K562 (cell line): ENCODE measurements around the gene SELENOF. TPM values are rescaled to one million over a fixed set of nuclear protein-coding genes. Genes with fewer than 3 reads are reported as not detected.

Experiments used
- ATAC-seq: fragments of 200-7000 bp; cut with Tn5 transposase; 3 replicates; pipeline ENCODE4 v1.9.1; 2020; ENCODE audit warnings: moderate library complexity
- BruUV-seq: library from RNA; stranded (reverse); fragments of 400-500 nt; replicated peaks from 2 replicates; lab custom pipeline; 2021; lab: Mats Ljungman, UMichigan
- CTCF ChIA-PET: fragments of 300-600 bp; formaldehyde crosslinking; extraction: SDS; loops from one replicate; lab custom pipeline; 2021; ENCODE audit warnings: low intra/inter-chr PET ratio; lab: Yijun Ruan, JAX
- POLR2A ChIA-PET: fragments of 300-600, 350-650 bp; sonication (Branson Sonifier 250); formaldehyde crosslinking; extraction: SDS; loops from one replicate; lab custom pipeline; 2021; ENCODE audit warnings: antibody characterized with exemption, inconsistent platforms; lab: Yijun Ruan, JAX
- DNase-seq, 4 experiments: peaks; one replicate each; pipeline versions ENCODE4 v3.0.0 to v3.0.0-alpha.2; 2011 to 2018; ENCODE audit warnings: low spot score in 3 of 4, mixed read lengths in 3 of 4; ENCODE audit errors: extremely low read depth in 1 of 4
- FAIRE-seq: peaks from 2 replicates; lab custom pipeline; 2011; peaks lifted over from hg19 to GRCh38; lab: Jason Lieb, UNC
- H2AFZ ChIP-seq: 2 replicates; pipeline ENCODE4 v1.6.0; 2011; ENCODE audit warnings: low read depth, low read length, control low read depth, inconsistent platforms
- H3K27ac ChIP-seq: fragments of 200-600 bp; 3 replicates; pipeline ENCODE4 v1.8.0; 2011; ENCODE audit warnings: low read depth, mild to moderate bottlenecking, control low read depth, inconsistent platforms, low read length, moderate library complexity, mixed read lengths; ENCODE audit errors: extremely low read depth
- H3K27me3 ChIP-seq, 2 experiments: fragments of 300-600 bp in 1 of 2; 2 replicates in 1 of 2; 3 replicates in 1 of 2; pipeline versions ENCODE4 v1.6.0 to v1.8.0; 2011; ENCODE audit warnings: inconsistent platforms in 2 of 2, low read length in 2 of 2, mild to moderate bottlenecking in 1 of 2, mixed read lengths in 1 of 2, moderate library complexity in 1 of 2; ENCODE audit not compliant: control insufficient read depth in 2 of 2, insufficient read depth in 2 of 2
- H3K36me3 ChIP-seq: fragments of 300-600 bp; 3 replicates; pipeline ENCODE4 v1.8.0; 2011; ENCODE audit warnings: mild to moderate bottlenecking, low read length, inconsistent platforms; ENCODE audit not compliant: control insufficient read depth, insufficient read depth
- H3K4me1 ChIP-seq, 2 experiments: fragments of 200-600 bp in 1 of 2; replicated peaks in 1 of 2; 2 replicates in 1 of 2; 3 replicates in 1 of 2; pipeline versions ENCODE4 v1.5.1 to v1.8.0; 2011; ENCODE audit warnings: inconsistent platforms in 2 of 2, low read length in 2 of 2, mild to moderate bottlenecking in 1 of 2, mixed read lengths in 1 of 2, moderate library complexity in 1 of 2; ENCODE audit not compliant: control insufficient read depth in 2 of 2, insufficient read depth in 2 of 2
- H3K4me2 ChIP-seq: 2 replicates; pipeline ENCODE4 v1.6.1; 2011; ENCODE audit warnings: low read length, control low read depth, inconsistent platforms, mixed read lengths; ENCODE audit not compliant: insufficient read depth
- H3K4me3 ChIP-seq: fragments of 200-600 bp; sonication (generic), shearing (Covaris generic); 2 replicates; pipeline ENCODE4 v1.5.1; 2016; ENCODE audit warnings: control low read depth, inconsistent platforms
- H3K79me2 ChIP-seq: fragments of 200-600 bp; 3 replicates; pipeline ENCODE4 v1.8.0; 2011; ENCODE audit warnings: low read length, inconsistent platforms; ENCODE audit not compliant: control insufficient read depth, insufficient read depth
- H3K9ac ChIP-seq, 2 experiments: 2 replicates each; pipeline versions ENCODE4 v1.6.0 to v1.6.1; 2011; ENCODE audit warnings: low read depth in 2 of 2, low read length in 2 of 2, control low read depth in 1 of 2, inconsistent platforms in 1 of 2, mild to moderate bottlenecking in 1 of 2, mixed read lengths in 1 of 2; ENCODE audit not compliant: insufficient read depth in 1 of 2
- H3K9me1 ChIP-seq: one replicate; pipeline ENCODE4 v1.6.0; 2011; ENCODE audit warnings: inconsistent platforms, mild to moderate bottlenecking, low read length, moderate library complexity; ENCODE audit not compliant: control insufficient read depth, insufficient read depth
- H3K9me3 ChIP-seq: replicated peaks from 2 replicates; pipeline ENCODE4 v1.5.1; 2011; ENCODE audit warnings: low read depth, low read length, inconsistent platforms; ENCODE audit not compliant: control insufficient read depth, insufficient read depth
- H4K20me1 ChIP-seq: replicated peaks from 2 replicates; pipeline ENCODE4 v1.6.1; 2011; ENCODE audit warnings: low read length, inconsistent platforms, mixed read lengths; ENCODE audit not compliant: control insufficient read depth, insufficient read depth
- E2F6 ChIP-seq, 2 experiments: IDR thresholded peaks; 2 replicates each; pipeline ENCODE4 v1.6.1; 2011; ENCODE audit warnings: borderline replicate concordance in 1 of 2, control low read depth in 1 of 2, low read depth in 1 of 2, low read length in 1 of 2, mild to moderate bottlenecking in 1 of 2, mixed read lengths in 1 of 2, moderate library complexity in 1 of 2; ENCODE audit not compliant: insufficient read depth in 1 of 2, insufficient read length in 1 of 2, poor library complexity in 1 of 2, severe bottlenecking in 1 of 2; ENCODE audit errors: extremely low read depth in 1 of 2
- KAT7 ChIP-seq: sonication (generic); formaldehyde crosslinking; IDR thresholded peaks from 2 replicates; pipeline ENCODE4 v1.8.0; 2022; ENCODE audit warnings: missing genetic modification reagents, mild to moderate bottlenecking, borderline replicate concordance
- RFX7 ChIP-seq: fragments of 250-450 bp; sonication (Bioruptor Pico); IDR thresholded peaks from 2 replicates; pipeline ENCODE4 v1.5.1; 2021; ENCODE audit warnings: mild to moderate bottlenecking
- SAFB2 ChIP-seq: fragments of 200-400 bp; formaldehyde crosslinking; IDR thresholded peaks from 2 replicates; pipeline ENCODE4 v1.6.1; 2018; ENCODE audit warnings: borderline replicate concordance, low read length, low read depth, moderate library complexity; ENCODE audit not compliant: severe bottlenecking
- TAF9B ChIP-seq: fragments of 450-650 bp; IDR thresholded peaks from 2 replicates; pipeline ENCODE4 v1.6.1; 2018; ENCODE audit warnings: mild to moderate bottlenecking; ENCODE audit not compliant: partially characterized antibody
- TGIF2 ChIP-seq: sonication (generic); formaldehyde crosslinking; IDR thresholded peaks from 2 replicates; pipeline ENCODE4 v1.8.1; 2022; ENCODE audit warnings: mild to moderate bottlenecking, missing genetic modification reagents, moderate library complexity
- ZBTB17 ChIP-seq: fragments of 450-650 bp; formaldehyde crosslinking; IDR thresholded peaks from 2 replicates; pipeline ENCODE4 v1.4.0; 2020; ENCODE audit warnings: mild to moderate bottlenecking
- ZNF507 ChIP-seq: conservative IDR thresholded peaks from 2 replicates; pipeline ENCODE4 v1.6.1; 2017; ENCODE audit warnings: missing genetic modification characterization, missing compliant biosample characterization
- ZNF57 ChIP-seq: fragments of 450-650 bp; formaldehyde crosslinking; IDR thresholded peaks from 2 replicates; pipeline ENCODE4 v1.4.0; 2020; ENCODE audit warnings: mild to moderate bottlenecking, moderate library complexity
- WGBS: fragments of 100-300 bp; shearing (Covaris generic); methylation state at CpG from one replicate; pipeline ENCODE4 v1.1.6; 2016; ENCODE audit warnings: low coverage, mixed read lengths; ENCODE audit not compliant: insufficient coverage; ENCODE audit errors: missing lambda C conversion rate; 5-methylcytosine and 5-hydroxymethylcytosine counted together
- in situ Hi-C: fragments of 300-500 bp; cut with MboI; formaldehyde crosslinking; loops from 4 replicates; pipeline ENCODE4 v1.15.0; 2018; ENCODE audit warnings: inconsistent platforms, mixed read lengths
- intact Hi-C: fragments of 100-400 bp; cut with micrococcal nuclease; formaldehyde crosslinking; loops from 2 replicates; pipeline ENCODE4 v1.14.2; 2022
- polyA plus RNA-seq, 8 experiments: library from polyadenylated mRNA; depleted of rRNA in 4 of 8; stranded (reverse) in 5 of 8; unstranded in 3 of 8; fragments of >200 nt; fragmentation: Nextera tagmentation in 2 of 8; fragmentation: Illumina TruSeq in 1 of 8; extraction: Ambion mirVana in 2 of 8; extraction: Trizol in 1 of 8; gene quantifications; 2 replicates each; pipeline versions ENCODE4 v1.2.1 to v1.2.3, GENCODE V29; 2011 to 2014; ENCODE audit warnings: inconsistent platforms in 1 of 8, missing spikeins in 1 of 8
- total RNA-seq, 7 experiments: library from RNA; depleted of rRNA in 6 of 7; stranded (reverse); fragments of >200 nt in 6 of 7; fragmentation: Illumina TruSeq in 2 of 7; extraction: Trizol in 2 of 7; gene quantifications; 2 replicates each; pipeline versions ENCODE4 v1.2.1 to v1.2.3, GENCODE V29; 2011 to 2021; ENCODE audit warnings: low replicate concordance in 1 of 7
- TF ChIP-seq, protein P1 (sequence below): fragments of 250-450 bp; sonication (Bioruptor Pico); IDR thresholded peaks from 2 replicates; pipeline ENCODE4 v1.8.0; 2022; ENCODE audit warnings: inconsistent platforms
- TF ChIP-seq, protein P2 (sequence below): fragments of 450-650 bp; IDR thresholded peaks from 2 replicates; pipeline ENCODE4 v1.6.1; 2016; ENCODE audit warnings: borderline replicate concordance

Gene SELENOF
- total and polyA plus RNA-seq, 9 of the 15 experiments (the other 6 are each of a cell fraction or from before 2014, with no cell fraction given): 115 to 394 (median 215) TPM

GRCh38 chr1:86942042-86942441 lies 28.1 kb upstream of the SELENOF start:
- Histone ChIP-seq H3K9me1 (no peaks in the 10 kb centered on the region), H3K9me3 (no peaks in the 10 kb centered on the region), H3K4me3 (no peak overlapping the region), H4K20me1 (no peaks in the 10 kb centered on the region; the same call in 1 of the 2 replicates), H3K4me2 (no peak overlapping the region), H3K4me1 (peaks cover 10 to 12% of the 10 kb centered on the region in 2 experiments), H3K79me2 (peaks cover 99% of the 10 kb centered on the region), H3K9ac (no peak overlapping the region), H3K36me3 (no peaks in the 10 kb centered on the region), H3K27me3 (no peaks in the 10 kb centered on the region)
- CTCF ChIA-PET: no interaction called here
- POLR2A ChIA-PET: interaction anchor here (1.0 to 1.8 kb wide), 2 partner anchors 9 to 28 kb away, joined by 5 to 6 read pairs; partner anchors contain the start of genes HS2ST1 and SELENOF
- WGBS: 55% methylated on average over 1 of the region's 1 CpG
- in situ Hi-C loops: no loop called here
- no peak for ATAC-seq
- intact Hi-C loops: no loop called here
- no peak for FAIRE-seq
- BruUV-seq: no TSS peak
- no peak for DNase-seq
- TF ChIP-seq TGIF2 (CRISPR knock-in tag): no peak
- no peak for TF ChIP-seq SAFB2
- no peak for TF ChIP-seq ZNF57 (CRISPR knock-in tag)
- TF ChIP-seq TAF9B: no peak
- no peak for TF ChIP-seq E2F6 (IDR thresholded peaks at IDR 0.05; ENCODE audit: borderline replicate concordance in 1 of 2, extremely low read depth in 1 of 2, insufficient read depth in 1 of 2, insufficient read length in 1 of 2, low read depth in 1 of 2, low read length in 1 of 2, poor library complexity in 1 of 2, severe bottlenecking in 1 of 2)
- TF ChIP-seq RFX7: no peak
- TF ChIP-seq ZBTB17 (CRISPR knock-in tag): no peak
- TF ChIP-seq ZNF507 (tag): no peak
- TF ChIP-seq, protein P1, sequence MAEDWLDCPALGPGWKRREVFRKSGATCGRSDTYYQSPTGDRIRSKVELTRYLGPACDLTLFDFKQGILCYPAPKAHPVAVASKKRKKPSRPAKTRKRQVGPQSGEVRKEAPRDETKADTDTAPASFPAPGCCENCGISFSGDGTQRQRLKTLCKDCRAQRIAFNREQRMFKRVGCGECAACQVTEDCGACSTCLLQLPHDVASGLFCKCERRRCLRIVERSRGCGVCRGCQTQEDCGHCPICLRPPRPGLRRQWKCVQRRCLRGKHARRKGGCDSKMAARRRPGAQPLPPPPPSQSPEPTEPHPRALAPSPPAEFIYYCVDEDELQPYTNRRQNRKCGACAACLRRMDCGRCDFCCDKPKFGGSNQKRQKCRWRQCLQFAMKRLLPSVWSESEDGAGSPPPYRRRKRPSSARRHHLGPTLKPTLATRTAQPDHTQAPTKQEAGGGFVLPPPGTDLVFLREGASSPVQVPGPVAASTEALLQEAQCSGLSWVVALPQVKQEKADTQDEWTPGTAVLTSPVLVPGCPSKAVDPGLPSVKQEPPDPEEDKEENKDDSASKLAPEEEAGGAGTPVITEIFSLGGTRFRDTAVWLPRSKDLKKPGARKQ (CRISPR knock-in tag): no peak
- TF ChIP-seq, protein P2, sequence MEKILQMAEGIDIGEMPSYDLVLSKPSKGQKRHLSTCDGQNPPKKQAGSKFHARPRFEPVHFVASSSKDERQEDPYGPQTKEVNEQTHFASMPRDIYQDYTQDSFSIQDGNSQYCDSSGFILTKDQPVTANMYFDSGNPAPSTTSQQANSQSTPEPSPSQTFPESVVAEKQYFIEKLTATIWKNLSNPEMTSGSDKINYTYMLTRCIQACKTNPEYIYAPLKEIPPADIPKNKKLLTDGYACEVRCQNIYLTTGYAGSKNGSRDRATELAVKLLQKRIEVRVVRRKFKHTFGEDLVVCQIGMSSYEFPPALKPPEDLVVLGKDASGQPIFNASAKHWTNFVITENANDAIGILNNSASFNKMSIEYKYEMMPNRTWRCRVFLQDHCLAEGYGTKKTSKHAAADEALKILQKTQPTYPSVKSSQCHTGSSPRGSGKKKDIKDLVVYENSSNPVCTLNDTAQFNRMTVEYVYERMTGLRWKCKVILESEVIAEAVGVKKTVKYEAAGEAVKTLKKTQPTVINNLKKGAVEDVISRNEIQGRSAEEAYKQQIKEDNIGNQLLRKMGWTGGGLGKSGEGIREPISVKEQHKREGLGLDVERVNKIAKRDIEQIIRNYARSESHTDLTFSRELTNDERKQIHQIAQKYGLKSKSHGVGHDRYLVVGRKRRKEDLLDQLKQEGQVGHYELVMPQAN: no peak
- no peak for TF ChIP-seq KAT7
- TF ChIP-seq, all 486 proteins: peak for 0
- H2AFZ ChIP-seq: no peak overlapping the region
- H3K27ac ChIP-seq: no peak overlapping the region
